ENCODE data around the gene PATZ1. TPM values are rescaled to one million over a fixed set of nuclear protein-coding genes. Genes with fewer than 3 reads are reported as not detected.

Gene PATZ1
- total RNA-seq, 1 donor from 2014 or later, result 24.0 TPM

DNA sequence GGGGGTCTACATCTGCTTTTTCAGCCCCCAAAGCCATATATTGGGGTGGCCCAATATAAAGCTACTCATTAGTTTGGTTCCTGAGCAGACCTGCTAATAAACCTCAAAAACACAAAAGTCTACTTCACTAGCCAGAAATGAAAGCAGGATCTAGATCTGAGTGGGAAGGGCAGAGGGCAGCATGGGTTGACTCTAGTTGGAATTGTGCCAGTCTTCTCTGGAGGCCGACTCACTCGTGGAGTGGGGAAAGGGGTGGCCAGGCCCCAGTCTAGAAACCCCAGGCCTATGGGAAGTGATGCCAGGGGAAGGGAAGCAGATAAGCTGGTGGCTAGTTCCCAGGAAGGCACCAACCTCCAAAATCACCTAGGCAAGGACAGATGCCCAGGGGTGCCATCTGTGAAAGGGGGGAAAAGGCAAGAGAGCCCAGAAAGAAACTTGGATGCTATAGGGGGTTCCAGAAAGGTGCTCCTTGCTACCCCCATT lies 5.3 kb downstream of the PATZ1 start:
- H3K4me1 Mint-ChIP-seq (ENCODE audit: low read depth, unreplicated experiment), result peaks cover 35% of the 10 kb centered on the region

DNA sequence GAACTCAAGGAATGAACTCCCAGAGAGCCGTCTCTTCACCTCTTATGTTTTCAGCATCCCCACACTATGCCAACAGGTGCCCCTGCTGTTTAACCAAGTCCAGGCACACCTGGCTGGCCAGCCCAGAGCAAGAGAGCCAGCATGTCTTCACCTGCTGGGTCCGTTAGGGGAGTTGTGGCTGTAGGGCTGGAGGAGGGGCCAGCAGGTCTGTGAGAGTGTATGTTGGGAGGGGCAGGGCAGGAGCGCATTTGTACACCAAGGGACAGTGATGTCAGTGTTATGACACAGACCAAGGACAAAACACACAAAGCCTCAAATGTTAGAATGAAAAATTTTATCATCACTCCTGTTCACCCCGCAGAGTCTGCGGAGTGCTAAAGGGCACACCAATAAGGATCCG lies 5.8 kb downstream of the PATZ1 start:
- no peak for DNase-seq (ENCODE audit: low read depth)
- Histone ChIP-seq H4K20me1 (ENCODE audit: insufficient read depth, low read length) (peaks cover 91% of the 10 kb centered on the region), H3K27me3 (ENCODE audit: insufficient read depth, low read length) (no peaks in the 10 kb centered on the region), H3K36me3 (ENCODE audit: insufficient read depth, low read length) (no peaks in the 10 kb centered on the region), H3K9ac (ENCODE audit: low read length) (no peak overlapping the region), H3K79me2 (ENCODE audit: insufficient read depth, low read length) (peaks cover 38% of the 10 kb centered on the region), H3K4me3 (ENCODE audit: insufficient read depth, low read depth, low read length) (no peak overlapping the region), H2AFZ (ENCODE audit: low read depth, low read length) (no peak overlapping the region), H3K27ac (ENCODE audit: low read depth, low read length) (no peak overlapping the region), H3K4me2 (ENCODE audit: low read length) (no peak overlapping the region), H3K9me3 (ENCODE audit: insufficient read depth, low read depth, low read length) (no peaks in the 10 kb centered on the region), H3K4me1 (ENCODE audit: insufficient read depth, low read length) (peaks cover 37% of the 10 kb centered on the region)
- Mint-ChIP-seq H3K36me3 (ENCODE audit: low read depth, unreplicated experiment) (peaks cover 15% of the 10 kb centered on the region), H3K4me3 (ENCODE audit: unreplicated experiment) (no peak overlapping the region), H3K27me3 (ENCODE audit: low read depth, unreplicated experiment) (no peaks in the 10 kb centered on the region), H3K4me1 (ENCODE audit: low read depth, unreplicated experiment) (peaks cover 35% of the 10 kb centered on the region), H3K9me3 (ENCODE audit: unreplicated experiment) (no peaks in the 10 kb centered on the region), H3K27ac (ENCODE audit: unreplicated experiment) (no peak overlapping the region)
- TF ChIP-seq EZH2 (IDR thresholded peaks at IDR 0.05; ENCODE audit: insufficient read depth, low read length), result no peak
- TF ChIP-seq, protein P1, sequence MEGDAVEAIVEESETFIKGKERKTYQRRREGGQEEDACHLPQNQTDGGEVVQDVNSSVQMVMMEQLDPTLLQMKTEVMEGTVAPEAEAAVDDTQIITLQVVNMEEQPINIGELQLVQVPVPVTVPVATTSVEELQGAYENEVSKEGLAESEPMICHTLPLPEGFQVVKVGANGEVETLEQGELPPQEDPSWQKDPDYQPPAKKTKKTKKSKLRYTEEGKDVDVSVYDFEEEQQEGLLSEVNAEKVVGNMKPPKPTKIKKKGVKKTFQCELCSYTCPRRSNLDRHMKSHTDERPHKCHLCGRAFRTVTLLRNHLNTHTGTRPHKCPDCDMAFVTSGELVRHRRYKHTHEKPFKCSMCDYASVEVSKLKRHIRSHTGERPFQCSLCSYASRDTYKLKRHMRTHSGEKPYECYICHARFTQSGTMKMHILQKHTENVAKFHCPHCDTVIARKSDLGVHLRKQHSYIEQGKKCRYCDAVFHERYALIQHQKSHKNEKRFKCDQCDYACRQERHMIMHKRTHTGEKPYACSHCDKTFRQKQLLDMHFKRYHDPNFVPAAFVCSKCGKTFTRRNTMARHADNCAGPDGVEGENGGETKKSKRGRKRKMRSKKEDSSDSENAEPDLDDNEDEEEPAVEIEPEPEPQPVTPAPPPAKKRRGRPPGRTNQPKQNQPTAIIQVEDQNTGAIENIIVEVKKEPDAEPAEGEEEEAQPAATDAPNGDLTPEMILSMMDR (IDR thresholded peaks at IDR 0.05; ENCODE audit: insufficient read depth, low read depth, low read length), result no peak
- no peak for FAIRE-seq

More for the DNA sequence above, 5.3 kb downstream of the PATZ1 start:
- peaks cover 40% of the 10 kb centered on the region for H3K4me1 ChIP-seq (ENCODE audit: insufficient read depth, low read length)
- no peaks in the 10 kb centered on the region for H3K27me3 Mint-ChIP-seq (ENCODE audit: low read depth, unreplicated experiment)
- no peak overlapping the region for H3K9ac ChIP-seq (ENCODE audit: low read length)
- H3K4me3 Mint-ChIP-seq (ENCODE audit: unreplicated experiment), result peak overlapping the region; percentile 23
- no peak overlapping the region for H3K4me2 ChIP-seq (ENCODE audit: low read length)
- TF ChIP-seq EZH2 (IDR thresholded peaks at IDR 0.05; ENCODE audit: insufficient read depth, low read length), result no peak
- TF ChIP-seq, protein P1 (IDR thresholded peaks at IDR 0.05; ENCODE audit: insufficient read depth, low read depth, low read length), result no peak
- FAIRE-seq, result no peak
- no peaks in the 10 kb centered on the region for H3K9me3 Mint-ChIP-seq (ENCODE audit: unreplicated experiment)
- H3K4me3 ChIP-seq (ENCODE audit: insufficient read depth, low read depth, low read length), result no peak overlapping the region
- peaks cover 14% of the 10 kb centered on the region for H3K36me3 Mint-ChIP-seq (ENCODE audit: low read depth, unreplicated experiment)
- H2AFZ ChIP-seq (ENCODE audit: low read depth, low read length), result no peak overlapping the region
- H3K36me3 ChIP-seq (ENCODE audit: insufficient read depth, low read length), result no peaks in the 10 kb centered on the region
- no peak overlapping the region for H3K27ac ChIP-seq (ENCODE audit: low read depth, low read length)
- H3K27me3 ChIP-seq (ENCODE audit: insufficient read depth, low read length), result no peaks in the 10 kb centered on the region
- peak overlapping the region; percentile 78 for H3K27ac Mint-ChIP-seq (ENCODE audit: unreplicated experiment)
- peaks cover 42% of the 10 kb centered on the region for H3K79me2 ChIP-seq (ENCODE audit: insufficient read depth, low read length)
- no peak for DNase-seq (ENCODE audit: low read depth)
- no peaks in the 10 kb centered on the region for H3K9me3 ChIP-seq (ENCODE audit: insufficient read depth, low read depth, low read length)
- H4K20me1 ChIP-seq (ENCODE audit: insufficient read depth, low read length), result peaks cover 90% of the 10 kb centered on the region

DNA sequence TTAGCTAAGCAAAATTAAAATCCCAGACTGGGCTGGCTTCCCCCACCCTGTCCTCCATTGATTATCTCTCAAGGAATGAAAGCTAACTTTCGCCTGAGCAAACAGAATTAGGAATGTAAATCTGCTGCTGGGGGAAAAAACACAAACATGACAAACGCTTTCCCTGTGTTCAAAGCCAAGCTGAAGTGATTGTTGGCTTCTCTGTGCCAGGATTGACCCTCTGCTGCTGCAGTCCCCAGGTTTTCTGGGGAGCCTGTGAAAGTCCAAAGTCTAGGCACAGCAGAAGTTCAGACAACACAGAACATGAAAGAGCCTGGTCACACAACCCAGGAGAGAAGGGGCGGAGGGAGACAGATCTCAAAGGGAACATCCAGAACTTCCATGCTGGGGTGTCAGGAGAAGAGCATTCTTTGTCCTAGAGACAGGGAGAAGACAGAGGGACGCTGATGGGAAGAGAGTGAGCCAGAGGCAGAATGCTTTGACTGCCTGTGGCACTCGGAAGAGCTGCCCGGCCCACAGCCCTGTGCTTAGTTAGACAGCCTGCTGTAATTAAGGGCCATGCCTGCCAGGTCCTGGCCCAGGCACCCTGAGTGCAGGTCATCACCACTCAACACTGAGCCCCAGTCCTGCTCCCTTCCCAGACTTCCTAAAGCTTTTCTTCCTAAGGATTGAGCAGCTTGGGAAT lies 6.9 kb downstream of the PATZ1 start:
- Mint-ChIP-seq H3K36me3 (ENCODE audit: low read depth, unreplicated experiment) (peaks cover 25% of the 10 kb centered on the region), H3K9me3 (ENCODE audit: unreplicated experiment) (no peaks in the 10 kb centered on the region), H3K27me3 (ENCODE audit: low read depth, unreplicated experiment) (no peaks in the 10 kb centered on the region), H3K4me1 (ENCODE audit: low read depth, unreplicated experiment) (peaks cover 34% of the 10 kb centered on the region), H3K27ac (ENCODE audit: unreplicated experiment) (no peak overlapping the region), H3K4me3 (ENCODE audit: unreplicated experiment) (no peak overlapping the region)
- Histone ChIP-seq H3K9ac (ENCODE audit: low read length) (no peak overlapping the region), H3K27ac (ENCODE audit: low read depth, low read length) (no peak overlapping the region), H3K36me3 (ENCODE audit: insufficient read depth, low read length) (peaks cover 7% of the 10 kb centered on the region), H3K4me1 (ENCODE audit: insufficient read depth, low read length) (peaks cover 27% of the 10 kb centered on the region), H4K20me1 (ENCODE audit: insufficient read depth, low read length) (peaks cover 91% of the 10 kb centered on the region), H3K9me3 (ENCODE audit: insufficient read depth, low read depth, low read length) (no peaks in the 10 kb centered on the region), H3K4me3 (ENCODE audit: insufficient read depth, low read depth, low read length) (no peak overlapping the region), H2AFZ (ENCODE audit: low read depth, low read length) (no peak overlapping the region), H3K4me2 (ENCODE audit: low read length) (no peak overlapping the region), H3K79me2 (ENCODE audit: insufficient read depth, low read length) (peaks cover 30% of the 10 kb centered on the region), H3K27me3 (ENCODE audit: insufficient read depth, low read length) (no peaks in the 10 kb centered on the region)
- no peak for TF ChIP-seq EZH2 (IDR thresholded peaks at IDR 0.05; ENCODE audit: insufficient read depth, low read length)
- TF ChIP-seq, protein P1 (IDR thresholded peaks at IDR 0.05; ENCODE audit: insufficient read depth, low read depth, low read length), result no peak
- DNase-seq (ENCODE audit: low read depth) (no peak), FAIRE-seq (no peak)
